OCI-LY1 (cell line): ENCODE data around the gene AFP.

Experiments
- H2AFZ ChIP-seq: fragments of 200-600 bp; sonication (generic), shearing (Covaris generic); 2 replicates; pipeline ENCODE4 v1.6.0; 2014; ENCODE audit warnings: antibody characterized with exemption, mild to moderate bottlenecking, low read length
- H3F3A ChIP-seq: fragments of 200-600 bp; sonication (generic), shearing (Covaris generic); 2 replicates; pipeline ENCODE4 v1.6.0; 2014; ENCODE audit warnings: mild to moderate bottlenecking, antibody characterized with exemption, low read length, moderate library complexity; ENCODE audit not compliant: insufficient read depth
- H3K27ac ChIP-seq: fragments of 200-600 bp; sonication (generic); 2 replicates; pipeline ENCODE4 v1.5.1; 2014; ENCODE audit warnings: low read length, mixed run types, mild to moderate bottlenecking, low read depth; ENCODE audit not compliant: poor library complexity, severe bottlenecking
- H3K27me3 ChIP-seq: fragments of 200-600 bp; sonication (generic); 2 replicates; pipeline ENCODE4 v1.6.0; 2014; ENCODE audit warnings: antibody characterized with exemption, mild to moderate bottlenecking, low read length, moderate library complexity; ENCODE audit not compliant: insufficient read depth
- H3K36me3 ChIP-seq: fragments of 200-600 bp; sonication (generic); 2 replicates; pipeline ENCODE4 v1.6.1; 2014; ENCODE audit warnings: mild to moderate bottlenecking, antibody characterized with exemption, low read length, moderate library complexity, mixed read lengths; ENCODE audit not compliant: insufficient read depth
- H3K4me1 ChIP-seq: fragments of 200-600 bp; sonication (generic); 2 replicates; pipeline ENCODE4 v1.5.1; 2014; ENCODE audit warnings: mild to moderate bottlenecking, low read length, moderate library complexity; ENCODE audit not compliant: insufficient read depth, severe bottlenecking
- H3K4me2 ChIP-seq: fragments of 200-600 bp; sonication (generic), shearing (Covaris generic); 2 replicates; pipeline ENCODE4 v1.6.1; 2014; ENCODE audit warnings: low read length
- H3K4me3 ChIP-seq: fragments of 200-600 bp; sonication (generic); 2 replicates; pipeline ENCODE4 v1.5.1; 2014; ENCODE audit warnings: low read length, low read depth, mild to moderate bottlenecking, mixed read lengths; ENCODE audit not compliant: poor library complexity, severe bottlenecking
- H3K79me2 ChIP-seq: fragments of 200-600 bp; shearing (Covaris generic); 2 replicates; pipeline ENCODE4 v1.6.1; 2016; ENCODE audit warnings: mixed run types, low read length, mixed read lengths; ENCODE audit not compliant: insufficient read depth
- H3K9ac ChIP-seq: fragments of 200-600 bp; sonication (generic), shearing (Covaris generic); 2 replicates; pipeline ENCODE4 v1.6.1; 2014; ENCODE audit warnings: mild to moderate bottlenecking, low read length, mixed read lengths
- H3K9me2 ChIP-seq: fragments of 200-600 bp; sonication (generic), shearing (Covaris generic); 2 replicates; pipeline ENCODE4 v1.6.1; 2014; ENCODE audit warnings: low read depth, mild to moderate bottlenecking, low read length, mixed read lengths
- H3K9me3 ChIP-seq: fragments of 200-600 bp; shearing (Covaris generic); 2 replicates; pipeline ENCODE4 v1.6.1; 2014; ENCODE audit warnings: low read length, mixed read lengths
- H4K20me1 ChIP-seq: fragments of 200-600 bp; sonication (generic), shearing (Covaris generic); 2 replicates; pipeline ENCODE4 v1.6.0; 2016; ENCODE audit warnings: mild to moderate bottlenecking, low read length; ENCODE audit not compliant: insufficient read depth
- CTCF ChIP-seq: fragments of 200-600 bp; sonication (generic), shearing (Covaris generic); IDR thresholded peaks from 2 replicates; pipeline ENCODE4 v1.5.1; 2017; ENCODE audit warnings: mild to moderate bottlenecking, antibody characterized with exemption, low read length, moderate library complexity, mixed read lengths
- EZH2 ChIP-seq: fragments of 200-600 bp; sonication (generic), shearing (Covaris generic); IDR thresholded peaks from 2 replicates; pipeline ENCODE4 v1.8.0; 2017; ENCODE audit warnings: borderline replicate concordance, mixed run types, mild to moderate bottlenecking, antibody characterized with exemption, low read length, moderate library complexity, mixed read lengths

The AFP gene

GRCh38 chr4:73485085-73485484 lies 49.1 kb downstream of the AFP start:
- Histone ChIP-seq H3K9me3 (no peaks in the 10 kb centered on the region), H2AFZ (no peak overlapping the region), H3K9ac (no peak overlapping the region), H3K4me3 (no peak overlapping the region), H3K79me2 (no peaks in the 10 kb centered on the region), H3K4me1 (no peaks in the 10 kb centered on the region), H3K4me2 (no peak overlapping the region), H3K9me2 (no peaks in the 10 kb centered on the region), H3K27ac (no peak overlapping the region), H3K36me3 (no peaks in the 10 kb centered on the region), H3K27me3 (no peaks in the 10 kb centered on the region), H3F3A (no peaks in the 10 kb centered on the region), H4K20me1 (no peaks in the 10 kb centered on the region)
- no peak for TF ChIP-seq EZH2
- TF ChIP-seq CTCF = no peak

GRCh38 chr4:73485596-73485995 lies 49.6 kb downstream of the AFP start:
- Histone ChIP-seq H3K27ac (no peak overlapping the region), H3K27me3 (no peaks in the 10 kb centered on the region), H3K9me2 (no peaks in the 10 kb centered on the region), H2AFZ (no peak overlapping the region), H4K20me1 (no peaks in the 10 kb centered on the region), H3K4me3 (no peak overlapping the region), H3K4me2 (no peak overlapping the region), H3K4me1 (no peaks in the 10 kb centered on the region), H3K9me3 (no peaks in the 10 kb centered on the region), H3K36me3 (no peaks in the 10 kb centered on the region), H3F3A (no peaks in the 10 kb centered on the region), H3K9ac (no peak overlapping the region), H3K79me2 (no peaks in the 10 kb centered on the region)
- TF ChIP-seq CTCF = no peak
- no peak for TF ChIP-seq EZH2

GRCh38 chr4:73486497-73486896 lies 50.5 kb downstream of the AFP start:
- Histone ChIP-seq H2AFZ (no peak overlapping the region), H3K4me3 (no peak overlapping the region), H4K20me1 (no peaks in the 10 kb centered on the region), H3K9ac (no peak overlapping the region), H3K27ac (no peak overlapping the region), H3K36me3 (no peaks in the 10 kb centered on the region), H3F3A (no peaks in the 10 kb centered on the region), H3K4me2 (no peak overlapping the region), H3K27me3 (no peaks in the 10 kb centered on the region), H3K9me3 (no peaks in the 10 kb centered on the region), H3K4me1 (no peaks in the 10 kb centered on the region), H3K9me2 (no peaks in the 10 kb centered on the region), H3K79me2 (no peaks in the 10 kb centered on the region)
- TF ChIP-seq EZH2 = no peak

- H2AFZ ChIP-seq = no peak overlapping the region
- no peak for TF ChIP-seq EZH2
- no peak for TF ChIP-seq CTCF
These were observed 51.2 kb downstream of the AFP start for GRCh38 chr4:73487233-73487632.

More at GRCh38 chr4:73487233-73487632, 51.2 kb downstream of the AFP start:
- Histone ChIP-seq H3K27me3 (no peaks in the 10 kb centered on the region), H3K9me3 (no peaks in the 10 kb centered on the region), H3F3A (no peaks in the 10 kb centered on the region), H3K36me3 (no peaks in the 10 kb centered on the region), H4K20me1 (no peaks in the 10 kb centered on the region), H3K4me2 (no peak overlapping the region), H3K27ac (no peak overlapping the region), H3K79me2 (no peaks in the 10 kb centered on the region), H3K4me1 (no peaks in the 10 kb centered on the region), H3K9ac (no peak overlapping the region), H3K4me3 (no peak overlapping the region), H3K9me2 (no peaks in the 10 kb centered on the region)
